Measurements from ENCODE around the gene TXNRD2.
"Not testable (repeated sequence)": the region's sequence is repeated elsewhere in the genome, so short reads cannot be mapped to it uniquely, and the experiment has no call there.

TXNRD2 gene

GRCh38 chr22:19943082-19944026, 1.7 kb upstream of the TXNRD2 start:
- Histone ChIP-seq H3K27me3 (ENCODE audit: insufficient read depth, insufficient read length) (no peaks in the 10 kb centered on the region), H3K4me3 (ENCODE audit: insufficient read length, low read depth) (peak overlapping the region; percentile 70), H3K36me3 (ENCODE audit: insufficient read depth, insufficient read length, low read length) (peaks cover 4% of the 10 kb centered on the region), H3K9me3 (ENCODE audit: insufficient read depth, low read length) (no peaks in the 10 kb centered on the region), H3K4me1 (ENCODE audit: insufficient read depth, insufficient read length) (peaks cover 3% of the 10 kb centered on the region), H3K9ac (ENCODE audit: insufficient read length, low read depth) (peak overlapping the region; percentile 87)
- TF ChIP-seq YY1 (IDR thresholded peaks at IDR 0.05; ENCODE audit: insufficient read depth, insufficient read length): no peak
- TF ChIP-seq ZNF274 (IDR thresholded peaks at IDR 0.05; ENCODE audit: low read depth, low read length): no peak
- no peak for TF ChIP-seq SUZ12 (IDR thresholded peaks at IDR 0.05; ENCODE audit: extremely low read depth, insufficient read depth, insufficient read length)
- DNase-seq (ENCODE audit: low read depth, low spot score): no peak

GRCh38 chr22:19942157-19943081, 801 bp upstream of the TXNRD2 start:
- Histone ChIP-seq H3K36me3 (ENCODE audit: insufficient read depth, insufficient read length, low read length) (peaks cover 3% of the 10 kb centered on the region), H3K9me3 (ENCODE audit: insufficient read depth, low read length) (no peaks in the 10 kb centered on the region)
- TF ChIP-seq YY1 (IDR thresholded peaks at IDR 0.05; ENCODE audit: insufficient read depth, insufficient read length) (no peak), ZNF274 (IDR thresholded peaks at IDR 0.05; ENCODE audit: low read depth, low read length) (no peak), SUZ12 (IDR thresholded peaks at IDR 0.05; ENCODE audit: extremely low read depth, insufficient read depth, insufficient read length) (no peak)

GRCh38 chr22:19940536-19941364, 868 bp downstream of the TXNRD2 start:
- Histone ChIP-seq H3K27me3 (ENCODE audit: insufficient read depth, insufficient read length) (no peaks in the 10 kb centered on the region), H3K4me1 (ENCODE audit: insufficient read depth, insufficient read length) (no peaks in the 10 kb centered on the region), H3K4me3 (ENCODE audit: insufficient read length, low read depth) (peak overlapping the region; percentile 70), H3K9me3 (ENCODE audit: insufficient read depth, low read length) (peaks cover 4% of the 10 kb centered on the region; the same call in 1 of the 2 replicates), H3K36me3 (ENCODE audit: insufficient read depth, insufficient read length, low read length) (peaks cover 3% of the 10 kb centered on the region), H3K9ac (ENCODE audit: insufficient read length, low read depth) (peak overlapping the region; percentile 87)
- no peak for DNase-seq (ENCODE audit: low read depth, low spot score)
- TF ChIP-seq SUZ12 (IDR thresholded peaks at IDR 0.05; ENCODE audit: extremely low read depth, insufficient read depth, insufficient read length): no peak
- TF ChIP-seq ZNF274 (IDR thresholded peaks at IDR 0.05; ENCODE audit: low read depth, low read length): no peak
- no peak for TF ChIP-seq YY1 (IDR thresholded peaks at IDR 0.05; ENCODE audit: insufficient read depth, insufficient read length)

More at GRCh38 chr22:19942157-19943081, 801 bp upstream of the TXNRD2 start:
- DNase-seq (ENCODE audit: low read depth, low spot score): no peak
- Histone ChIP-seq H3K9ac (ENCODE audit: insufficient read length, low read depth) (peak overlapping the region; percentile 87), H3K4me1 (ENCODE audit: insufficient read depth, insufficient read length) (peaks cover 1% of the 10 kb centered on the region), H3K27me3 (ENCODE audit: insufficient read depth, insufficient read length) (no peaks in the 10 kb centered on the region), H3K4me3 (ENCODE audit: insufficient read length, low read depth) (peak overlapping the region; percentile 70)

GRCh38 chr22:19937616-19938473, 3.8 kb downstream of the TXNRD2 start:
- Histone ChIP-seq H3K27me3 (ENCODE audit: insufficient read depth, insufficient read length) (no peaks in the 10 kb centered on the region), H3K4me1 (ENCODE audit: insufficient read depth, insufficient read length) (no peaks in the 10 kb centered on the region), H3K4me3 (ENCODE audit: insufficient read length, low read depth) (no peak overlapping the region), H3K9me3 (ENCODE audit: insufficient read depth, low read length) (peaks cover 10% of the 10 kb centered on the region; the same call in 1 of the 2 replicates), H3K9ac (ENCODE audit: insufficient read length, low read depth) (no peak overlapping the region), H3K36me3 (ENCODE audit: insufficient read depth, insufficient read length, low read length) (peaks cover 3% of the 10 kb centered on the region)
- TF ChIP-seq YY1 (IDR thresholded peaks at IDR 0.05; ENCODE audit: insufficient read depth, insufficient read length) (no peak), SUZ12 (IDR thresholded peaks at IDR 0.05; ENCODE audit: extremely low read depth, insufficient read depth, insufficient read length) (no peak), ZNF274 (IDR thresholded peaks at IDR 0.05; ENCODE audit: low read depth, low read length) (no peak)
- no peak for DNase-seq (ENCODE audit: low read depth, low spot score)

GRCh38 chr22:19936513-19936912, 5.1 kb downstream of the TXNRD2 start:
- Histone ChIP-seq H3K9ac (ENCODE audit: insufficient read length, low read depth) (no peak overlapping the region), H3K27me3 (ENCODE audit: insufficient read depth, insufficient read length) (no peaks in the 10 kb centered on the region), H3K9me3 (ENCODE audit: insufficient read depth, low read length) (peaks cover 10% of the 10 kb centered on the region; the same call in 1 of the 2 replicates), H3K36me3 (ENCODE audit: insufficient read depth, insufficient read length, low read length) (peaks cover 3% of the 10 kb centered on the region), H3K4me3 (ENCODE audit: insufficient read length, low read depth) (no peak overlapping the region), H3K4me1 (ENCODE audit: insufficient read depth, insufficient read length) (no peaks in the 10 kb centered on the region)
- no peak for TF ChIP-seq YY1 (IDR thresholded peaks at IDR 0.05; ENCODE audit: insufficient read depth, insufficient read length)
- TF ChIP-seq ZNF274 (IDR thresholded peaks at IDR 0.05; ENCODE audit: low read depth, low read length): no peak
- TF ChIP-seq SUZ12 (IDR thresholded peaks at IDR 0.05; ENCODE audit: extremely low read depth, insufficient read depth, insufficient read length): no peak
- DNase-seq (ENCODE audit: low read depth, low spot score): no peak

- not testable (repeated sequence) for H3K36me3 ChIP-seq (ENCODE audit: insufficient read depth, insufficient read length, low read length); H3K9ac ChIP-seq (ENCODE audit: insufficient read length, low read depth); H3K4me3 ChIP-seq (ENCODE audit: insufficient read length, low read depth); H3K4me1 ChIP-seq (ENCODE audit: insufficient read depth, insufficient read length); DNase-seq (ENCODE audit: low read depth, low spot score); H3K27me3 ChIP-seq (ENCODE audit: insufficient read depth, insufficient read length)
- peaks cover 10% of the 10 kb centered on the region; the same call in 1 of the 2 replicates for H3K9me3 ChIP-seq (ENCODE audit: insufficient read depth, low read length)
These were observed 6.4 kb downstream of the TXNRD2 start for GRCh38 chr22:19935123-19935718.

All from NT2/D1 (cell line).